ENCODE data around the gene SPATA25.
"Not testable (repeated sequence)": the region's sequence is repeated elsewhere in the genome, so short reads cannot be mapped to it uniquely, and the experiment has no call there.

Gene SPATA25

GRCh38 chr20:45887346-45887715 lies at the start of gene SPATA25:
SPATA25 (minus strand) TSS chr20:45887622; CDS start chr20:45887590, 32 bp downstream.
- DNase-seq (ENCODE audit: low read depth) = no peak

GRCh38 chr20:45935416-45936046 lies 48.1 kb upstream of the SPATA25 start:
- DNase-seq (ENCODE audit: low read depth) = no peak

- DNase-seq (ENCODE audit: low read depth) = peak; percentile 98
Observed at GRCh38 chr20:45934586-45935415, 47.4 kb upstream of the SPATA25 start, which contains the start of gene PCIF1. PCIF1 (plus strand) TSS chr20:45934683; CDS start chr20:45939000, 4,317 bp downstream.

- DNase-seq (ENCODE audit: low read depth) = peak; percentile 33
Observed at GRCh38 chr20:45934046-45934585, 46.7 kb upstream of the SPATA25 start.

GRCh38 chr20:45933266-45934045 lies 46.0 kb upstream of the SPATA25 start:
- peak; percentile 56 for DNase-seq (ENCODE audit: low read depth)

- not testable (repeated sequence) for DNase-seq (ENCODE audit: low read depth)
Observed at GRCh38 chr20:45931680-45932079, 44.3 kb upstream of the SPATA25 start.

GRCh38 chr20:45927071-45927878 lies 39.9 kb upstream of the SPATA25 start:
- DNase-seq (ENCODE audit: low read depth) = no peak

GRCh38 chr20:45926731-45927070 lies 39.3 kb upstream of the SPATA25 start:
- no peak for DNase-seq (ENCODE audit: low read depth)

- no peak for DNase-seq (ENCODE audit: low read depth)
Observed at GRCh38 chr20:45925821-45926506, 38.5 kb upstream of the SPATA25 start.

GRCh38 chr20:45924391-45925261 lies 37.2 kb upstream of the SPATA25 start:
- no peak for DNase-seq (ENCODE audit: low read depth)

GRCh38 chr20:45921337-45922189 lies 34.1 kb upstream of the SPATA25 start:
- DNase-seq (ENCODE audit: low read depth) = no peak

- DNase-seq (ENCODE audit: low read depth) = no peak
Observed at GRCh38 chr20:45920462-45921336, 33.3 kb upstream of the SPATA25 start.

- DNase-seq (ENCODE audit: low read depth) = no peak
Observed at GRCh38 chr20:45919542-45920399, 32.3 kb upstream of the SPATA25 start.

GRCh38 chr20:45918779-45919537 lies 31.5 kb upstream of the SPATA25 start:
- DNase-seq (ENCODE audit: low read depth) = no peak

- DNase-seq (ENCODE audit: low read depth) = no peak
Observed at GRCh38 chr20:45918182-45918737, 30.8 kb upstream of the SPATA25 start.

GRCh38 chr20:45917790-45918141 lies 30.3 kb upstream of the SPATA25 start:
- no peak for DNase-seq (ENCODE audit: low read depth)

Data from activated T-cell treated with anti-CD3 and anti-CD28 coated beads for 48 hours (primary cell).